GM18511 (cell line): Measurements from ENCODE around the gene AKAP17A.
"Not testable (repeated sequence)": the region's sequence is repeated elsewhere in the genome, so short reads cannot be mapped to it uniquely, and the experiment has no call there.

ENCODE experiments used
- ATAC-seq: cut with Tn5 transposase; IDR thresholded peaks from one replicate; pipeline ENCODE4 v1.9.1; 2021; ENCODE audit warnings: mild to moderate bottlenecking, moderate library complexity; ENCODE audit not compliant: unreplicated experiment

AKAP17A gene, protein sequence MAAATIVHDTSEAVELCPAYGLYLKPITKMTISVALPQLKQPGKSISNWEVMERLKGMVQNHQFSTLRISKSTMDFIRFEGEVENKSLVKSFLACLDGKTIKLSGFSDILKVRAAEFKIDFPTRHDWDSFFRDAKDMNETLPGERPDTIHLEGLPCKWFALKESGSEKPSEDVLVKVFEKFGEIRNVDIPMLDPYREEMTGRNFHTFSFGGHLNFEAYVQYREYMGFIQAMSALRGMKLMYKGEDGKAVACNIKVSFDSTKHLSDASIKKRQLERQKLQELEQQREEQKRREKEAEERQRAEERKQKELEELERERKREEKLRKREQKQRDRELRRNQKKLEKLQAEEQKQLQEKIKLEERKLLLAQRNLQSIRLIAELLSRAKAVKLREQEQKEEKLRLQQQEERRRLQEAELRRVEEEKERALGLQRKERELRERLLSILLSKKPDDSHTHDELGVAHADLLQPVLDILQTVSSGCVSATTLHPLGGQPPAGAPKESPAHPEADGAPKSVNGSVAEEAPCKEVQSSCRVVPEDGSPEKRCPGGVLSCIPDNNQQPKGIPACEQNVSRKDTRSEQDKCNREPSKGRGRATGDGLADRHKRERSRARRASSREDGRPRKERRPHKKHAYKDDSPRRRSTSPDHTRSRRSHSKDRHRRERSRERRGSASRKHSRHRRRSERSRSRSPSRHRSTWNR

DNA sequence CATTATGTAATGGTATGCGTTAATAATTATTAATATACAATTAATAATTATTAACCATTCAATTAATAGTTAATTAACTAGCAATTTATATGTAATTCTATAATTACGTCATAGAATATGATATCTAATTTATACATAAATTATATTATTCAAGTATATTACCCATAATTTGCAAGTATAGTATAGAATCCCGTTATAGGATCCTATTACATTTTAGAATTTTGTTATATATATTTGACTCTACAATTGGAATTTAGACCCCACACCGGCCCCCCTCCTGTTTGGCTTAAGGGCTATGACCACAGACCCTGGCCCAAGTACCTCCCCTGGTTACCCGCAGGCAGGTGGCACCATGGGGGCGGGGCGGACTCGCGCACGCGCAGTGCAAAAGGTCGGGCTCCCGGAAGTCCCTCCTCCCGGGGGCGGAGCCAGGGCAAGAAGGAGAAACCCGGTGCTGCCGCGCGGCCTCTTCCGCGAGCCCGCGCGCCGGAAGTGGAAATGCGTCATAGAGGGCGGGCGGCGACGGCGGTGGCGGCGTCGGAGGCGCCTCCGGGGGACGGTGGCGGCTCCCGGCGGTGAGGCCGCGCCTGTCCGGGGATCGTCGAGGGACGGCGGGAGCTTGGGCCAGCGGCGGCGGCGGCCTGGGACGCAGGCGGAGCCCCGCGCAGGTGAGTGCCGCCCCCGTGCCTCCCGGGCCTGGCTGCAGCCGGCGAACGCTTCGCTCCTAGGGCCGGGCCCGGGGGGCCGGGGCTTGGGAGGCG lies at the start of gene AKAP17A:
Gene AKAP17A, plus strand, starts transcription at position 503 of the 761 bp plus-strand sequence. CDS start 1,859 bp downstream, outside the sequence.
- peak; percentile 87 for ATAC-seq

DNA sequence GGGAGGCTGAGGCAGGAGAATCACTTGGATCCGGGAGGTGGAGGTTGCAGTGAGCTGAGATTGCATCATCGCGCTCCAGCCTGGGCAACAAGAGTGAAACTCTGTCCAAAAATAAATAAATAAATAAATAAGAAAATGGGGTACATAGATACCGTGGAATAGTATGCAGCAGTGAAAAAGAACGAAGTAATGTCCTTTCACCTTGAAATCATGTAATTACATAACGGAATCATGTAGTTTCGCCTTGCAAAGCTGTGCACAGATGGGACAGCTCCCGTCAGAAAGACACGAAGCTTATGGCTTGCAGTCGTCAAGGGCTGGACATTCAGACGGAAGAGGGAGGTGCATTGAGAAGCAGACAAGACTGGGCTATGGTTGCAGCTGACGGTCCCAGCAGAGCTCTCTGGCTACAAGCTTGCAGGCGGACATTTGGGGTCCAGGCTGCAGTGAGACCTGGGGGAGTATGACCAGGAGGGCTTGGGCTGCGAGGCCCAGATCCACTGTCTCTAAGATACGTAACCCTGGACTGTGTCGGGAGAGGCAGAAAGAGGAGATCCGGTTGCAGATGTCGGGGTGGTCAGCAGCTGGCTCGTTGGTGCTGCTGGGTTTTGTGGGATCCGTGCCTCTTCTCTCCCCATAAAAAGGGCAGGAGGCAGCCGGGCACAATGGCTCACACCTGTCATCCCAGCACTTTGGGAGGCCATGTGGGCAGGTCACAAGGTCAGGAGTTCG lies 48.2 kb upstream of the AKAP17A start:
- ATAC-seq: no peak

DNA sequence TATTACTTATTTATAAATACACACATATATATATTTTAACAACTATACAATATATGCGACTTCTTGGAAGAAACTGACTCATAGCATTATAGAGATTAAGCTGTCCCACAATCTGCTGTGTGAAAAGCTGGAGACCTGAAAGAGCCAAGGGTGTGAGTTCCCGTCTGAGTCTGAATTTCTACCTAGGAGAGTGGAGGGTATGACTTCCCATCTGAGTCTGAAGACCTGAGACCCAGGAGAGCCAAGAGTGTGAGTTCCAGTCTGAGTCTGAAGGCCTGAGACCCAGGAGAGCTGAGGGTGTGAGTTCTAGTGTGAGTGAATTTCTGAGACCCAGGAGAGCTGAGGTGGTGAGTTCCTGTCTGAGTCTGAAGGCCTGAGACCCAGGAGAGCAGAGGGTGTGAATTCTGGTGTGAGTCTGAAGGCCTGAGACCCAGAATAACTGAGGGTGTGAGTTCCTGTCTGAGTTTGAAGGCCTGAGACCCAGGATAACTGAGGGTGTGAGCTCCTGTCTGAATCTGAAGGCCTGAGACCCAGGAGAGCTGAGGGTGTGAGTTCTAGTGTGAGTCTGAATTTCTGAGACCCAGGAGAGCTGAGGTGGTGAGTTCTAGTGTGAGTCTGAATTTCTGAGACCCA lies 45.5 kb upstream of the AKAP17A start:
- no peak for ATAC-seq

DNA sequence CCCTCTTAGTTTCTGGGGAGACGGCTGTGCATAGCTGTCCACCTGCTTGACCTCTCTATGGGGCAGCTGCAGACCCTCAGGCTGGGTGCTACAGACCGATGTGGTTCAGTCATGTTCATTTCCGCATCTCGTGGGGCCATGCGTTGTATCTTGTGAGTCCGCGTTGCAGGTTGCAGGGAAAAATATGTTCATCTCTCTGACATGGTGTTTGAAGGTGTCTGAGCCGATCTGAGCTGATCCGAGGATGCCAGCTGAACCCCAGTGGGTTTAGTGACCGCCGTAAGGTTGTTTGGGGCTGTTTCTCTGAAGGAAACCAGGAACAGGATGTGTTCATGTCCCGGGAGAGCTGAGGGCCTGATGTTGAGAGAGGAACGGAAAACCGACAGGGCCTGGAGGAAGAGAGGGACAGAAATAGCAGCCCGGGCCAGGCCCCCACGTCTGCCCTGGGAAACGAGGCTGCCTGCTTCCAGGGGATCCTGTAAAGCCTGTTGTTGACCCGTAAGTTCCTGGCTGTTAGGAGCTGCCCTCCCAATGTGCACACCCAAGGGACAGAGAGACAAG lies 44.6 kb upstream of the AKAP17A start:
- no peak for ATAC-seq

DNA sequence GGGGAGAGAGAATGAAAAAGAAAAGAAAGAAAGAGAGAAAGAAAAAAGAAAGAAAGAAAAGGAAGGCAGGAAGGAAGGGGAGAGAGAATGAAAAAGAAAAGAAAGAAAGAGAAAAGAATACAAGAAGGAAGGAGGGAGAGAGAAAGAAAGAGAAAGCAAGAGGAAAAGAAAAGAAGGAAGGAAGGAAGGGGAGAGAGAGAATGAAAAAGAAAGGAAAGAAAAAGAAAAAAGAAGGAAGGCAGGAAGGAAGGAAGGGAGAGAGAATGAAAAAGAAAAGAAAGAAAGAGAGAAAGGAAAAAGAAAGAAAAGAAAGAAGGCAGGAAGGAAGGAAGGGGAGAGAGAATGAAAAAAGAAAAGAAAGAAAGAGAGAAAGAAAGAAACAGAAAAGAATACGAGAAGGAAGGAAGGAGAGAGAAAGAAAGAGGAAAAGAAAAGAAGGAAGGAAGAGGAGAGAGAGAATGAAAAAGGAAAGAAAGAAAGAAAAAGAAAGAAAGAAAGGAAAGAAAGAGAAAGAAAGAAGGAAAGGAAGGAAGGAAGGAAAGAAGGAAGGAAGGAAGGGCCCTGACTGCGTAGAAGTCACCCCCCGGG lies 39.4 kb upstream of the AKAP17A start:
- no peak for ATAC-seq

DNA sequence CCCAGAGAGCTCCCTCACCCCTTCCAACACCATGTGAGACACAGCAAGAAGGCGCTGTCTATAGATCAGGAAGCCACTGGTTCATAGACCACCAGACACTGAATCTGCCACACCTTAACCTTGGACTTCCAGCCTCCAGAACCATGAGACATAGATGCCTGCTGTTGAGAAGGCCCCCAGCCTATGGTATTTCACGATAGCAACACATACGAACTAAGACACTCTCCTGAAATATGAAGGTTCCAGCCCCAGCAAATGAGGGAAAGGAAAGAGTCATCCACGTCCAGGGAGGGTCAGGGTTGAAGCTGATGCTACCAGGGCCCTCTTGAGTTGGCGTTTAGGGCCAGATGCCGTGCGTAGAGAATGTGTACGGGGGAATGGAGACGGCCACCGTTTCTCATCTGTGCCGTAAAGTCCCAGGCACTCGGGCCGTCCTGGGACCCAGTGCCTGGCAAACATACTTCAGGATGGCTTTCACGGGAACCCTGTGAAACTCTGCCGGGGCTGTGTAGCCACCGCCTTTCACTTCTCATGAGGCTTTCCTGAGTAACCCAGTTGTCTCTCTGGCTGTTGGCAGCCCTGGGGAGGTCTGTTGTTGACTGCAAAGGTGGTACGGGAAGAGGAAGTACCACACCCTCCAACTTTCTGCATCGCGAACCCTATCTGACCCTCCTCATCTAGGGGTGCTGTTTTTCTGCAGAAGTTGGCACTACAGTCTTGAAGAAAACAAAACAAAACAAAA lies 36.8 kb upstream of the AKAP17A start:
- no peak for ATAC-seq

DNA sequence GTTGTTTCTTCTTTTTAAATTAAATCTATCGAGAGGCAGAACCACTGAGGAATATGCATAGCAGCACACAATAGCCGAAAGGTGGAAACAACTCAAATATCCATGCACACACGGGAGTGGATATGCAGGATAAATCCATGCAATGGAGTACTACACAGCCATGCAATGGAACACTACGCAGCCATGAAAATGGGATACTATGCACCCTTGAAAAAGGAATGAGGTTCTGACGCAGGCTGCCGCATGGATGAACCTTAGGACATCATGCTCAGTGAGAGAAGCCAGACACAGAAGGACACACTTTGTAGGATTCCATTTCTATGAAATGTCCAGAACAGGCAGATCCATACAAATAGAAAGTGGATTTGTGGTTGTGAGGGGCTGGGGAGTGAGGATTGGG lies 36.0 kb upstream of the AKAP17A start:
- ATAC-seq: no peak

DNA sequence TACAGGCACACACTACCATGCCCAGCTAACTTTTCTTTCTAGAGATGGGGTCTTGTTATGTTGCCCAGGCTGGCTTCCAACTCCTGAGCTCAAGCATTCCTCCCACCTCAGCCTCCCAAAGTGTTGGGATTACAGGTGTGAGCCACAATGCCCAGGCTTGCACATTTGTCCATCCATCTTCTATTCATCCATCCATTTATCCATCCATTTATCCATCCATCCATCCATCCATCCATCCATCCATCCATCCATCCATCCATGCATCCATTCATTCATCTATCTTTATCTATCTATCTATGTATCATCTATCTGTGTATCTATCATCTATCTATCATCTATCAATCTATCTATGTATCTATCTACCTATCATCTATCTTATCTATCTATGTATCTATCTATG lies 34.0 kb upstream of the AKAP17A start:
- ATAC-seq: not testable (repeated sequence)

DNA sequence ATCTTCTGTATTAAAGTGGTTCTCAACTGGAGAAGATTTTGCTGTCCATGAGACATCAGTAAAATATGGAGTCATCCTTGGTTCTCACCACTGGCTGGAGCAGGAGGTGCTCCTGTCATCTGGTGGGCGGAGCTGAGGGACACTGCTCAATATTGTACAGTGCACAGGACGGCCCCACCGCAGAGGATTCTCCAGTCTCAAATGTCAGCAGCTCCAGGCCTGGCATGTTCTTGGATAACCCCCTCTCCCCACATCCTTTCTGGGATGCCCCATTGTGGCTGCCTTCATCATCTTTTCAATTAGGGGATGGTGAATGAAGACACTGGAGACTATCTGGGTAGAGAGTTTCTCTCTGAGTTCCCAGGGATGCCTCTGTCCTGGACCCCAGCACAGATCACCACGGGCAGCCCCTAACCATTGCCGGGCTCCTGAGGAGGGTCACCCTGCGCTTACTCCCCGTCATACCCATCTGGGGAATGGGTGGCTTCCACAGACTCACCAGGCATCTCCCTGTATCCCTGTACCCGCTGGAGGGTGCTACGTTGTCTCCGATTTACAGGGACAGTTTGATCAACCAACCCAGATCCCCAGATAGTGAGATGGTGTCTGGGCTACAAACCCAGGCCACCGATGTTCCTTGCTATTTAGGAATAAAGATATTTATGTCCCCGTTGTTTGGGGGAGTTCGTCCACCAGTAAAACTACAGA lies 32.5 kb upstream of the AKAP17A start:
- no peak for ATAC-seq

DNA sequence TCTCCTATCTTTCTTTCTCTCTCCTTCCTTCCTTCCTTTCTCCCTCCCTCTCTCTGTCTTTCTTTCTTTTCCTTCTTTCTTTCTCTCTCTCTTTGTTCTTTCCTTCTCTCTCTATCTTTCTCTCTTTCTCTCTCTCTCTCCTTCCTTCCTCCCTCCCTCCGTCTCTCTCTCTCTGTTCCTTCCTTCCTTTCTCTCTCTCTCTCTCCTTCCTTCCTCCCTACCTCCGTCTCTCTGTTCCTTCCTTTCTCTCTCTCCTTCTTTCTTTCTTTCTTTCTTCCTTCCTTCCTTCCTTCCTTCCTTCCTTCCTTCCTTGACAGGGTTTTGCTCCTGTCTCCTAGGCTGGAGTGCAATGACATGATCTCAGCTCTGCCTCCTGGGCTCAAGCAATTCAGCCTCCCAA lies 30.2 kb upstream of the AKAP17A start:
- no peak for ATAC-seq

DNA sequence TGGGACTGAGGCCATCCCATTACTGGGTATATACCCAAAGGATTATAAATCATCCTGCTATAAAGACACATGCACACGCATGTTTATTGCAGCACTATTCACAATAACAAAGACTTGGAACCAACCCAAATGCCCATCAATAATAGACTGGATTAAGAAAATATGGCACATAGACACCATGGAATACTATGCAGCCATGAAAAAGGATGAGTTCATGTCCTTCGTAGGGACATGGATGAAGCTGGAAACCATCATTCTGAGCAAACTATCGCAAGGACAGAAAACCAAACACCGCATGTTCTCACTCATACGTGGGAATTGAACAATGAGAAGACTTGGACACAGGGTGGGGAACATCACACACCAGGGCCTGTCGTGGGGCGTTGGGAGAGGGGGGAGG lies 27.3 kb upstream of the AKAP17A start:
- ATAC-seq: not testable (repeated sequence)

DNA sequence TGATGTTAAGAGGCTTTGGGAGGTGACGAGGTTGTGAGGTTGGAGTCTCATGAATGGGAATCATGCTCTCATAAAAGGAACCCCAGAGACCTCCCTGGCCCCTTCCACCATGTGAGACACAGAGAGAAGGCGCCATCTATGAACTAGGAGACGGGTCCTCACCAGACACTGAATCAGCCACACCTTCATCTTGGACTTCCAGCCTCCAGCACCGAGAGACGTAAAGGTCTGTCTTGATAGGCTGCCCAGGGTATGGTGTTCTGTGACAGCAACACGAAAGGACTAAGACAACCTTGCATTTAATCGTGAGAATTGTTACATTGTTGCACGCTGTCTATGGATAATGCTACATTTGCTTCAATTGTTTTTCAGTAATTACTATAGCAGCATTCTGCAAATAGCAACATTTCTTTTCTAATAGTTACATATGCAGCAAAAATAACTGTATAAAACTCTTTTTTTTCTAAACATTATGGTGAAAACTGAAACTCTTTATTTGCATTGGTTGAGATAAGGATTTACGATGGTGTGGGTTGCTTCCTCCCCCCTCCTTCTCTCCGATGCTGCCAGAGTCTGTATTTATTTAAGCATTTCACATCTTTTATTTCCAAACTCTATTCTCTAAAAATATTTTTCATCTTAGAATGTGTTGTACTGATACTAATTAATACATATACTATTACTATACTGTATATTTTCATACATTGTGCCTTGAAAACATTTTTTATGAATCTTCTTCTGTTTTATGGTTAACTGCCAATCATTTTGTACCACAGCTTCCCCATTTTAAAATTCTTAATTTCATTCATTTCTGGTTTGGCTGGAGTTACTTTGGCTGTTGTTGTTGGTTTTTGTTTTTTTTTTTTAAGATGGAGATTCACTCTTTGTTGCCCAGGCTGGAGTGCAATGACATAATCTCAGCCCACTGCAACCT lies 26.4 kb upstream of the AKAP17A start:
- ATAC-seq: peak; percentile 69

DNA sequence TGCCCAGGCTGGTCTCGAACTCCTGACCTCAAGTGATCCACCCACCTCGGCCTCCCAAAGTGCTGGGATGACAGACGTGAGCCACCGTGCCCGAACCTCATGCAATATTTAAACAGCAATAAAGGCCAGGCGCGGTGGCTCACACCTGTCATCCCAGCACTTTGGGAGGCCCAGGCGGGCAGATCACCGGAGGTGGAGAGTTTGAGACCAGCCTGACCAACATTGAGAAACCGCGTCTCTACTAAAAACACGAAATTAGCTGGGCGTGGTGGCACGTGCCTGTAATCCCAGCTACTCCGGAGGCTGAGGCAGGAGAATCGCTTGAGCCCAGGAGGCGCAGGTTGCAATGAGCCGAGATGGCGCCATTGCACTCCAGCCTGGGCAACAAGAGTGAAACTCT lies 17.2 kb upstream of the AKAP17A start:
- not testable (repeated sequence) for ATAC-seq

DNA sequence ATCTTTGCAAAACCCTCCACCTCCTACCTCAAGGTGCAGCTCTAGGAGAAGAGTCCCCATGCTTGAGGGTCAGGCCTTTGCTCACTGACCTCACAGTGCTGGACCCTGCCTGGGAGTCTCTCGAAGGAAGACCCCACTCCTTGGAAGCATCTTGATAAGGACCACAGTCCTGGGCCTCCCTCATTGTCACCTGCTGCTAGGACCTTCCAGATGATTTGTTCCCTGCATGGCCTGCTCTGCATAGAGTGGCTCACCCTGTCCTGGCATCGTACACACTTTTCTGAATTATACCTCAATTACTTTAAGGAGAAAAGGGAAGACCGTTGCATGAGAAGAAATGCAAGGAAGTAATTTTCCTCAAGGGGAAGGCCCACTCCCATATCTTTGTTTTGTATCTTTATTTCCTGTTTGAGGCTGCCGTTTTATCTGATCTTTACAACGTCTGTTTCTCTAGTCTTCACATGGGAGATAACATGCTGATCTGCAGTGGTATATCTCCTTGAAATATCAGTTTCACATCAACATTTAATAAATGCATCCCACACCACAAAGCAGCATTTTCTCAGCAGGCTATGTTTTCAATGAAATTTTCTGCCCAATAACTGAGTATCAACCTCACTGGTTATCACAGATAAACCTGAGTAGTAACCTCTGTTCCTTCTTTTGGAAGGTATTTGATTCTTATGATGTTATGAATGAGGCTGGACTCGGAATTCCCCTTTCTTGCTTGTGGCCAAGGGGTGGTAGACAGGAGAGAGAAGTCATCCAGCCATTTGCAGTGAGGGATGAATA lies 15.0 kb upstream of the AKAP17A start:
- ATAC-seq: no peak

DNA sequence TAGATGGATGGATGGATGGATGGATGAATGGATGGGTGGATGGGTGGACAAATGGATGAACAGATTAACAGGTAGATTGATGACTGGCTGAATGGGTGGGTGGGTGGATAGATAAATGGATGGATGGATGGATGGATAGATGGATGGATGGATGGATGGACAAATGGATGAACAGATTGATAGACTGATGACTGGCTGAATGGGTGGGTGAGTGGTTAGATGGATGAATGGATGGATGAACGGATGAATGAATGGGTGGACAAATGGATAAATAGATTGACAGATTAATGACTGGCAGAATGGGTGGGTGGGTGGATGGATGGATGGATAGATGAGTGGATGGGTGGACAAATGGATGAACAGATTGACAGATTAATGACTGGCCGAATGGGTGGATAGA lies 13.6 kb upstream of the AKAP17A start:
- no peak for ATAC-seq

DNA sequence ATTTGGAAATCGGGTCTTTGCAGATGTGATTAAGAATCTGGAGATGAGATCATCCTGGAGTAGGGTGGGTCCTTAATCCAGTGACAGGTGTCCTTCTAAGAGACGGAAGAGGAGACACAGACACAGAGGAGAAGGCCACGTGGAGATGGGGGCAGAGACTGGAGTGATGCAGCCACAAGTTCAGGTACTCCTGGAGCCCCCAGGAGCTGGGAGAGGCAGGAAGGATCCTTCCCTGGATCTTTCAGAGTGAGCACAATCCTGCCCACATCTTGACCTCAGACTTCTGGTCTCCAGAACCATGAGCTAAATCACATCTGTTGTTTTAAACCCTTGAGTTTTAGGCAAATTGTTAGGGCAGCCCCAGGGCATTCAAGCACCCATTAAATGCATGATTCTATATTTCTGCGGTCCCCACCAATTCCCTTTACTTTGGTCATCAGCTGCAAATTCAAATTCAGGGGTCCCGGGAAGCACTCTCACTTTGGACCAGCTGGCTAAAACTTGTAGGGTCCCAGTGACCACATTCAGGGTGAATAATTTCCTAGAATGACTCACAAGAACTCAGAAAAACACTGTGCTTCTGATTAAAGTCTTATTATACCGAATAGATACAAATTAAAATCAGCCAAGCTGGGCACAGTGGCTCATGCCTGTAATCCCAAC lies 12.8 kb upstream of the AKAP17A start:
- no peak for ATAC-seq
